Thyroid gland (tissue), 4 donors: ENCODE measurements around the gene EYA3. TPM values are rescaled to one million over a fixed set of nuclear protein-coding genes. Genes with fewer than 3 reads are reported as not detected.

ENCODE experiments used
- DNase-seq, 2 donors: peaks; one replicate each; pipeline ENCODE4 v3.0.0-alpha.2; 2019
- H3K27ac ChIP-seq, 3 donors: fragments of 200-600 bp; sonication (generic); 1 replicate in 2 of 3; 2 replicates in 1 of 3; pipeline ENCODE4 v1.5.1; 2016 to 2019; ENCODE audit warnings: mild to moderate bottlenecking in 1 of 3, moderate library complexity in 1 of 3
- H3K27me3 ChIP-seq: fragments of 200-600 bp; sonication (generic); one replicate; pipeline ENCODE4 v1.5.1; 2019
- H3K36me3 ChIP-seq, 2 donors: fragments of 200-600 bp; sonication (generic); one replicate each; pipeline ENCODE4 v1.5.1; 2016 to 2019
- H3K4me1 ChIP-seq, 2 donors: fragments of 200-600 bp; sonication (generic); one replicate each; pipeline ENCODE4 v1.5.1; 2017 to 2019
- H3K4me3 ChIP-seq, 3 donors: fragments of 200-600 bp; sonication (generic); replicated peaks in 1 of 3; 1 replicate in 2 of 3; 2 replicates in 1 of 3; pipeline ENCODE4 v1.5.1; 2016; ENCODE audit warnings: mild to moderate bottlenecking in 1 of 3
- H3K9me3 ChIP-seq: fragments of 200-600 bp; sonication (generic); one replicate; pipeline ENCODE4 v1.5.1; 2017
- POLR2A ChIP-seq, 2 donors: fragments of 450-650 bp; IDR thresholded peaks; one replicate each; pipeline ENCODE4 v1.6.1; 2017; ENCODE audit warnings: antibody characterized with exemption in 2 of 2, mild to moderate bottlenecking in 2 of 2, moderate library complexity in 1 of 2
- WGBS, 2 donors: methylation state at CpG; one replicate each; pipeline ENCODE4 v1.1.5; 2017; 5-methylcytosine and 5-hydroxymethylcytosine counted together
- intact Hi-C: fragments of 100-400 bp; cut with DNase I; formaldehyde crosslinking; loops from one replicate; pipeline ENCODE4 v1.15.1; 2023
- total RNA-seq, 4 donors: library from RNA; depleted of rRNA; stranded (reverse); fragments of >200 nt; gene quantifications; one replicate each; pipeline ENCODE4 v1.2.3, GENCODE V29; 2016
- TF ChIP-seq, protein P1 (sequence below), 6 experiments: fragments of 200-600 bp in 3 of 6; fragments of 450-650 bp in 3 of 6; sonication (generic) in 3 of 6; IDR thresholded peaks; one replicate each; pipeline ENCODE4 v1.5.1; 2016 to 2019; ENCODE audit warnings: antibody characterized with exemption in 6 of 6, mild to moderate bottlenecking in 2 of 6, inconsistent platforms in 1 of 6, moderate library complexity in 1 of 6

The EYA3 gene
- total RNA-seq, 4 donors from 2014 or later: 19.3 to 27.7 (median 20.0) TPM

DNA sequence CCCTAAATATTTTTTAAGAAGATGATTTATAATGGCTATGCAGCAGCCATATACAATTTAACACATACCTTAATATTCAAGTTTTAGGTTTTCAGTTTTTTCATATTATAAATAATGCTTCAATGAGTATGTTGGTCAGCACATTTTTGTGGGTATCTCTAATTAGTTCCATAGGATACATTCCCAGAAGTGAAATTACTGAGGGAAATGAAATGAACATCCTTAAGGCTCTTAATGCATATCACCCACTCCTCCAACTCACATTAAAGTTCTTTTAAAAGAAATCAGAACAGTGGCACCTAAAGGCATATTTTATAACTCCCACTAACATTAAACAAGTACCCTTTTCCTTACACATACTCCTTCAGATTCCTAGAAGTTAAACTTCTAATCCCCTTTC is 56.1 kb downstream of the EYA3 start:
- H3K9me3 ChIP-seq: no peaks in the 10 kb centered on the region
- TF ChIP-seq, protein P1, sequence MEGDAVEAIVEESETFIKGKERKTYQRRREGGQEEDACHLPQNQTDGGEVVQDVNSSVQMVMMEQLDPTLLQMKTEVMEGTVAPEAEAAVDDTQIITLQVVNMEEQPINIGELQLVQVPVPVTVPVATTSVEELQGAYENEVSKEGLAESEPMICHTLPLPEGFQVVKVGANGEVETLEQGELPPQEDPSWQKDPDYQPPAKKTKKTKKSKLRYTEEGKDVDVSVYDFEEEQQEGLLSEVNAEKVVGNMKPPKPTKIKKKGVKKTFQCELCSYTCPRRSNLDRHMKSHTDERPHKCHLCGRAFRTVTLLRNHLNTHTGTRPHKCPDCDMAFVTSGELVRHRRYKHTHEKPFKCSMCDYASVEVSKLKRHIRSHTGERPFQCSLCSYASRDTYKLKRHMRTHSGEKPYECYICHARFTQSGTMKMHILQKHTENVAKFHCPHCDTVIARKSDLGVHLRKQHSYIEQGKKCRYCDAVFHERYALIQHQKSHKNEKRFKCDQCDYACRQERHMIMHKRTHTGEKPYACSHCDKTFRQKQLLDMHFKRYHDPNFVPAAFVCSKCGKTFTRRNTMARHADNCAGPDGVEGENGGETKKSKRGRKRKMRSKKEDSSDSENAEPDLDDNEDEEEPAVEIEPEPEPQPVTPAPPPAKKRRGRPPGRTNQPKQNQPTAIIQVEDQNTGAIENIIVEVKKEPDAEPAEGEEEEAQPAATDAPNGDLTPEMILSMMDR (IDR thresholded peaks at IDR 0.05): no peak
- TF ChIP-seq POLR2A (IDR thresholded peaks at IDR 0.05): no peak
- H3K4me1 ChIP-seq: peaks cover 0 to 8% of the 10 kb centered on the region in 2 donors
- H3K27ac ChIP-seq: no peak overlapping the region
- H3K4me3 ChIP-seq: no peak overlapping the region
- H3K36me3 ChIP-seq: no peaks in the 10 kb centered on the region
- no peak for DNase-seq
- no peaks in the 10 kb centered on the region for H3K27me3 ChIP-seq
- intact Hi-C loops: no loop called here

- peaks cover 0 to 19% of the 10 kb centered on the region in 2 donors for H3K4me1 ChIP-seq
- TF ChIP-seq, protein P1 (IDR thresholded peaks at IDR 0.05): no peak
- TF ChIP-seq POLR2A (IDR thresholded peaks at IDR 0.05): no peak
- H3K27ac ChIP-seq: peak overlapping the region; percentile 1 to 40 (median 1)
- no peaks in the 10 kb centered on the region for H3K36me3 ChIP-seq
- no peaks in the 10 kb centered on the region for H3K27me3 ChIP-seq
- intact Hi-C loops: no loop called here
- no peaks in the 10 kb centered on the region for H3K9me3 ChIP-seq
- no peak overlapping the region for H3K4me3 ChIP-seq
- no peak for DNase-seq
Observed at GRCh38 chr1:28031173-28031572, 57.2 kb downstream of the EYA3 start.

DNA sequence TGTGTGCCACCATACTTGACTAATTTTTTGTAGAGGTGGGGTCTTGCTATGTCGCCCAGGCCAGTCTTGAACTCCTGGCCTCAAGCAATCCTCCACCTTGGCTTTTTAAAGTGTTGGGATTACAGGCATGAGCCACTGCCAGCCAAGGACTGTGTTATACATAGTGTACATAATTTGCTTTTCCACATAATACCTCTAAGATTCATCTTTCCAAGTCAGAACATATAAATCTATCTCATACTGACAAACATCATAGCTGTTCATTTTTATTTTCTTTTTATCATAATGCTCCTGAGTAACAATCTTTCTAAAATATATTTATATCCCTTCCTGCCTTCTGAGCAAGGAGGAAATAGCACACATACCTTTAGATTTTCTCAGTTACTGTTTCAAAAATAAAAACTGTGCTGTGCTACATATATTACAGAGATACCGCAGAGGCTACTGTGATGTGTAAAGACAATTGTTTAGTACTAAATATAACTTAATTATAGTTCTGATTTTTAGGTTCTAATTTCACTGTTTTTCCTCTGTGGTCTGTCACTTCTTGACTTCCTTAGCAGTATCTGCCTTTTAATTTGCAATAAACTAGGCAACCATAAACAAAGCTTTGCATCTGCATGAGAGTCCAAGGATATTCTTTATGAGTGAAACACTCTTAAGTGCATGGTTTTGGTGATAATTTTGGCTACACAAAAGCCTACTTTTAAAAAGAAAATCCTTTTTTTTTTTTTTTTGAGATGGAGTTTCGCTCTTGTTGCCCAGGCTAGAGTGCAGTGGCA is 59.3 kb downstream of the EYA3 start:
- intact Hi-C loops: loop anchor here (10.0 kb wide), 1 partner anchor 56 kb away; the partner anchor contains the start of gene EYA3
- no peak overlapping the region for H3K4me3 ChIP-seq
- no peaks in the 10 kb centered on the region for H3K27me3 ChIP-seq
- WGBS, 2 donors: 87 to 90% methylated on average over 3 of the region's 3 CpGs
- H3K4me1 ChIP-seq: peaks cover 0 to 20% of the 10 kb centered on the region in 2 donors
- H3K27ac ChIP-seq: peak overlapping the region in 2 of 3 donors; percentile 9 to 58
- TF ChIP-seq, protein P1 (IDR thresholded peaks at IDR 0.05): no peak
- no peak for TF ChIP-seq POLR2A (IDR thresholded peaks at IDR 0.05)
- no peak for DNase-seq
- no peaks in the 10 kb centered on the region for H3K9me3 ChIP-seq
- peaks cover 0 to 6% of the 10 kb centered on the region in 2 donors for H3K36me3 ChIP-seq

- DNase-seq: no peak
- no peak overlapping the region for H3K4me3 ChIP-seq
- no peaks in the 10 kb centered on the region for H3K9me3 ChIP-seq
- intact Hi-C loops: loop anchor here (10.0 kb wide), 1 partner anchor 57 kb away; the partner anchor contains the start of gene EYA3
- peaks cover 0 to 6% of the 10 kb centered on the region in 2 donors for H3K36me3 ChIP-seq
- TF ChIP-seq POLR2A (IDR thresholded peaks at IDR 0.05): no peak
- TF ChIP-seq, protein P1 (IDR thresholded peaks at IDR 0.05): no peak
- H3K4me1 ChIP-seq: peaks cover 0 to 20% of the 10 kb centered on the region in 2 donors
- H3K27me3 ChIP-seq: no peaks in the 10 kb centered on the region
- H3K27ac ChIP-seq: peak overlapping the region in 2 of 3 donors; percentile 33 to 58
Observed at GRCh38 chr1:28027660-28028059, 60.8 kb downstream of the EYA3 start.

GRCh38 chr1:28027238-28027637 is 61.2 kb downstream of the EYA3 start:
- no peak for TF ChIP-seq POLR2A (IDR thresholded peaks at IDR 0.05)
- TF ChIP-seq, protein P1 (IDR thresholded peaks at IDR 0.05): no peak
- Histone ChIP-seq H3K27ac (peak overlapping the region; percentile 33 to 51 (median 42)), H3K27me3 (no peaks in the 10 kb centered on the region), H3K9me3 (no peaks in the 10 kb centered on the region), H3K4me1 (peaks cover 0 to 20% of the 10 kb centered on the region in 2 donors), H3K36me3 (peaks cover 0 to 6% of the 10 kb centered on the region in 2 donors), H3K4me3 (no peak overlapping the region)
- no peak for DNase-seq
- intact Hi-C loops: loop anchor here (10.0 kb wide), 1 partner anchor 58 kb away; the partner anchor contains the start of gene EYA3
- WGBS, 2 donors: 73 to 85% methylated on average over 1 of the region's 1 CpG
